Stimulated activated CD4-positive, alpha-beta T cell treated with anti-CD3 and anti-CD28 coated beads, Interleukin-4, amount 100 ng/mL, for 1 hour (primary cell): Measurements from ENCODE around the gene FAM227B.

Source experiments
- DNase-seq: peaks from one replicate; pipeline ENCODE4 v3.0.0-alpha.2; 2020

The FAM227B gene

GRCh38 chr15:49286649-49287404 is 333.8 kb downstream of the FAM227B start:
- no peak for DNase-seq

DNA sequence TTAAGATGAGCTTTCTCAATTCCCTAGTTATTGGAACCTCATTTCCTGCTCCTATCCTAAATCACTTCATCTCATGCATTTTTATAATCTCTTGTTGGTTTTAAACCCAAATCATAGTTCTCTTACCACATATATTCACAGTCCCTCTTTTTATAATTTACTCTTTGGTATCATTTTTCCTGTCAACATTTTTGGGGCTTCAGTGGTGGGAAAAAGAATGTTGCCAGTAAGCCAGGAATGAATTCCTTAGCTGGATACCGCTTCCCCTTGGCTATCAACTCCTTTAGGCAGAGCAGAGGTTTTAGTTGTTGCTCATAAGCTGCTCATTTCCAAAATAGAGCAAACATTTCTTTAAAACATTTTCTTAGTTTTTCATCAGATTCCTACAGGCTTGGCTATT is 338.3 kb downstream of the FAM227B start:
- no peak for DNase-seq

- DNase-seq: no peak
These were observed 340.8 kb downstream of the FAM227B start for GRCh38 chr15:49279521-49280456.

DNA sequence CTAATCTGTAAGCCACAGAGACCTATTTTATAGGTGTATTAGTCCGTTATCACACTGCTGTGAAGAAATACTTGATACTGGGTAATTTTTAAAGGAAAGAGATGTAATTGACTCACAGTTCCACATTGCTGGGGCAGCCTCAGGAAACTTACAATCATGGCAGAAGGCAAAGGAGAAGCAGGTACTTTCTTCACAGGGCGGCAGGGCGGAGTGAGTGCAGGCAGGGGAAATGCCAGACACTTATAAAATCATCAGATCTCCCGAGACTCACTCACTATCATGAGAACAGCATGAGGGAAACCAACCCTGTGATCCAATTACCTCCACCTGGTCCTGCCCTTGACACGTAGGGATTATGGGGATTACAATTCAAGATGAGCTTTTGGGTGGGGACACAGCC is 341.9 kb downstream of the FAM227B start:
- no peak for DNase-seq
